Transverse colon (tissue), 4 donors: Measurements from ENCODE around the gene SMYD3. TPM values are rescaled to one million over a fixed set of nuclear protein-coding genes. Genes with fewer than 3 reads are reported as not detected.

Source experiments
- DNase-seq: peaks from one replicate; pipeline ENCODE4 v3.0.0-alpha.2; 2019
- H3K27ac ChIP-seq, 4 donors: fragments of 200-600 bp; sonication (generic); 2 replicates each; pipeline ENCODE4 v1.5.1; 2016 to 2018; ENCODE audit warnings: inconsistent platforms in 4 of 4
- H3K27me3 ChIP-seq: fragments of 200-600 bp; sonication (generic); 2 replicates; pipeline ENCODE4 v1.5.1; 2017; ENCODE audit warnings: inconsistent platforms
- H3K36me3 ChIP-seq, 4 donors: fragments of 200-600 bp; sonication (generic); 2 replicates each; pipeline ENCODE4 v1.5.1; 2017 to 2019; ENCODE audit warnings: inconsistent platforms in 4 of 4
- H3K4me1 ChIP-seq, 4 donors: fragments of 200-600 bp; sonication (generic); 2 replicates each; pipeline ENCODE4 v1.5.1; 2017 to 2020; ENCODE audit warnings: inconsistent platforms in 4 of 4
- H3K4me3 ChIP-seq, 4 donors: fragments of 200-600 bp; sonication (generic); 1 replicate in 1 of 4; 2 replicates in 3 of 4; pipeline versions ENCODE4 v1.5.1 to v1.6.1; 2017 to 2019; ENCODE audit warnings: inconsistent platforms in 4 of 4
- H3K9me3 ChIP-seq, 2 donors: fragments of 200-600 bp; sonication (generic); 2 replicates each; pipeline ENCODE4 v1.5.1; 2017 to 2019; ENCODE audit warnings: inconsistent platforms in 2 of 2
- EP300 ChIP-seq: sonication (generic); formaldehyde crosslinking; IDR thresholded peaks from one replicate; pipeline ENCODE4 v1.6.1; 2017; ENCODE audit warnings: antibody characterized with exemption, low read depth
- POLR2A ChIP-seq: fragments of 450-650 bp; IDR thresholded peaks from one replicate; pipeline ENCODE4 v1.6.1; 2016; ENCODE audit warnings: antibody characterized with exemption, mild to moderate bottlenecking, moderate library complexity
- POLR2AphosphoS5 ChIP-seq, 3 donors: sonication (generic); formaldehyde crosslinking; IDR thresholded peaks; one replicate each; pipeline ENCODE4 v1.6.1; 2016; ENCODE audit warnings: antibody characterized with exemption in 3 of 3
- WGBS, 2 donors: methylation state at CpG; one replicate each; pipeline ENCODE4 v1.1.5; 2018; ENCODE audit warnings: low coverage in 1 of 2; 5-methylcytosine and 5-hydroxymethylcytosine counted together
- in situ Hi-C, 4 donors: fragments of 200-750 bp; cut with MboI; loops; one replicate each; pipeline versions ENCODE4 v1.15.0 to v1.15.1; 2017; ENCODE audit warnings: low sequenced_read_pairs in 3 of 4, low pct_ligation_motif_present in 1 of 4, low pct_unique_long_range_greater_than_20kb in 1 of 4
- intact Hi-C: fragments of 100-400 bp; cut with DNase I; formaldehyde crosslinking; loops from one replicate; pipeline ENCODE4 v1.15.1; 2023; ENCODE audit warnings: low total_unique reads
- total RNA-seq, 4 donors: library from RNA; depleted of rRNA; stranded (reverse); fragments of >200 nt; gene quantifications; one replicate each; pipeline ENCODE4 v1.1.0, GENCODE V29; 2016
- TF ChIP-seq, protein P1 (sequence below), 5 experiments: fragments of 200-600 bp in 3 of 5; fragments of 450-650 bp in 2 of 5; sonication (generic) in 3 of 5; IDR thresholded peaks; 1 replicate in 2 of 5; 2 replicates in 3 of 5; pipeline ENCODE4 v1.5.1; 2016 to 2017; ENCODE audit warnings: antibody characterized with exemption in 5 of 5, inconsistent platforms in 3 of 5, mild to moderate bottlenecking in 2 of 5, moderate library complexity in 1 of 5

Gene SMYD3
- total RNA-seq, 4 donors from 2014 or later, result 10.5 to 31.3 (median 25.8) TPM

DNA sequence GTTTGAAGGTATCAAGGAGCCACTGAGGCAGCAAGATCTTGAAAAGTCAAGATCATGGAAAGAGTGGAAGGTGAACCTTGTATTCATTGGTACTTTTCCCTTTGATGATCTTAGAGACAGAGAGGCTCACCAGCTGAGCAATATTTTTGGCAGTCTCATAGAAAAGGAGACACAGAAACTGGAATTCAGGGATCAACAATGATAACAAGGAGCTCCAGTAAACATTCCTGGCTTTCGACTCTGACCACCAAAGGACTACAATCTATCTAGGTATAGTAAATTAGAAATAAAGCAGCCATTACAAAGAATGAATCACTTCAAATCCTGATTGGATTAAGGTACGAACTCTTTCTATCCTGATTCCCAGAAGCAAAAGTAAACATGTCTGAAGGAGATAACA lies 736.9 kb downstream of the SMYD3 start:
- intact Hi-C loops, result no loop called here
- H3K36me3 ChIP-seq, result no peaks in the 10 kb centered on the region
- H3K4me3 ChIP-seq, result no peak overlapping the region
- TF ChIP-seq POLR2AphosphoS5 (IDR thresholded peaks at IDR 0.05), result no peak
- TF ChIP-seq POLR2A, result no peak
- no peak for TF ChIP-seq EP300
- TF ChIP-seq, protein P1, sequence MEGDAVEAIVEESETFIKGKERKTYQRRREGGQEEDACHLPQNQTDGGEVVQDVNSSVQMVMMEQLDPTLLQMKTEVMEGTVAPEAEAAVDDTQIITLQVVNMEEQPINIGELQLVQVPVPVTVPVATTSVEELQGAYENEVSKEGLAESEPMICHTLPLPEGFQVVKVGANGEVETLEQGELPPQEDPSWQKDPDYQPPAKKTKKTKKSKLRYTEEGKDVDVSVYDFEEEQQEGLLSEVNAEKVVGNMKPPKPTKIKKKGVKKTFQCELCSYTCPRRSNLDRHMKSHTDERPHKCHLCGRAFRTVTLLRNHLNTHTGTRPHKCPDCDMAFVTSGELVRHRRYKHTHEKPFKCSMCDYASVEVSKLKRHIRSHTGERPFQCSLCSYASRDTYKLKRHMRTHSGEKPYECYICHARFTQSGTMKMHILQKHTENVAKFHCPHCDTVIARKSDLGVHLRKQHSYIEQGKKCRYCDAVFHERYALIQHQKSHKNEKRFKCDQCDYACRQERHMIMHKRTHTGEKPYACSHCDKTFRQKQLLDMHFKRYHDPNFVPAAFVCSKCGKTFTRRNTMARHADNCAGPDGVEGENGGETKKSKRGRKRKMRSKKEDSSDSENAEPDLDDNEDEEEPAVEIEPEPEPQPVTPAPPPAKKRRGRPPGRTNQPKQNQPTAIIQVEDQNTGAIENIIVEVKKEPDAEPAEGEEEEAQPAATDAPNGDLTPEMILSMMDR (IDR thresholded peaks at IDR 0.05), result no peak
- peaks cover 0 to 9% (median 0%) of the 10 kb centered on the region in 4 donors for H3K4me1 ChIP-seq
- no peaks in the 10 kb centered on the region for H3K9me3 ChIP-seq
- no peak overlapping the region for H3K27ac ChIP-seq
- 85 to 87% methylated on average over 2 of the region's 2 CpGs for WGBS, 2 donors
- DNase-seq, result no peak
- H3K27me3 ChIP-seq, result no peaks in the 10 kb centered on the region
- in situ Hi-C loops, result no loop called here

- peaks cover 0 to 9% (median 0%) of the 10 kb centered on the region in 4 donors for H3K4me1 ChIP-seq
- H3K27me3 ChIP-seq, result no peaks in the 10 kb centered on the region
- no peaks in the 10 kb centered on the region for H3K36me3 ChIP-seq
- H3K27ac ChIP-seq, result no peak overlapping the region
- intact Hi-C loops, result no loop called here
- in situ Hi-C loops, result no loop called here
- no peak for DNase-seq
- WGBS, 2 donors, result 83 to 86% methylated on average over 1 to 4 of the region's 4 CpGs
- no peak overlapping the region for H3K4me3 ChIP-seq
- TF ChIP-seq POLR2A (no peak), EP300 (no peak)
- TF ChIP-seq, protein P1 (IDR thresholded peaks at IDR 0.05), result no peak
- H3K9me3 ChIP-seq, result no peaks in the 10 kb centered on the region
Measured at GRCh38 chr1:245768596-245768995, 738.5 kb downstream of the SMYD3 start.

GRCh38 chr1:245765230-245766000 lies 741.7 kb downstream of the SMYD3 start:
- in situ Hi-C loops, result no loop called here
- Histone ChIP-seq H3K9me3 (no peaks in the 10 kb centered on the region), H3K4me3 (no peak overlapping the region), H3K36me3 (no peaks in the 10 kb centered on the region), H3K27me3 (no peaks in the 10 kb centered on the region), H3K4me1 (no peaks in the 10 kb centered on the region), H3K27ac (no peak overlapping the region)
- 94 to 95% methylated on average over 5 to 10 of the region's 10 CpGs for WGBS, 2 donors
- TF ChIP-seq POLR2A, result no peak
- TF ChIP-seq, protein P1 (IDR thresholded peaks at IDR 0.05), result no peak
- TF ChIP-seq EP300, result no peak
- no peak for TF ChIP-seq POLR2AphosphoS5 (IDR thresholded peaks at IDR 0.05)
- intact Hi-C loops, result no loop called here
- no peak for DNase-seq

DNA sequence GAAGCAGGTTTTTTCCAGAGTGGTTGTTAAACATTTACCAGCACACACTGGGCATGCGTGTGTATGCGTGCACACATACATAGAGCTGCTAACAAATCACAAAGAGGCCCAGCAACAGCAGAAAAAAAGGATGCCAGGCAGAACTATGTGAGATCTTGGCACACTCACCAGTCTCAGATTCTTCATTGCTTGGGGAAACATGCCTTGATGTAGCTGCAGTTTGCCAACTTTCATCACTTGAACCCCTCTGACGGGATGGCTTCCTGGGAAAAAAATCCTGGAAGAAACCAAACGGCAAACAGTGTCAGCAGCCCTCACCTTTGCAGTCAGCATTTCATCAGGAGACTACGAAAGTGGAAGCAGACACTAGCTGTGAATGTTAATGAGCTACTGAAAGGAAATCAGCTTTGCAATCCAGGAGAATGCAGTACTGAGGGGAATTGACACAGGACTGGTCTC lies 743.2 kb downstream of the SMYD3 start:
- intact Hi-C loops, result no loop called here
- no peaks in the 10 kb centered on the region for H3K9me3 ChIP-seq
- no peak overlapping the region for H3K27ac ChIP-seq
- no peak overlapping the region for H3K4me3 ChIP-seq
- in situ Hi-C loops, result no loop called here
- H3K27me3 ChIP-seq, result no peaks in the 10 kb centered on the region
- TF ChIP-seq POLR2AphosphoS5 (IDR thresholded peaks at IDR 0.05) (no peak), EP300 (no peak), POLR2A (no peak)
- TF ChIP-seq, protein P1 (IDR thresholded peaks at IDR 0.05), result no peak
- no peak for DNase-seq
- WGBS, 2 donors, result 64 to 83% methylated on average over 2 to 5 of the region's 5 CpGs
- H3K36me3 ChIP-seq, result no peaks in the 10 kb centered on the region
- no peaks in the 10 kb centered on the region for H3K4me1 ChIP-seq
